ENCODE results near the gene LRRFIP1.
A peak's percentile ranks its signal among the peaks of the same experiment; 100 is the strongest.

Gene LRRFIP1

GRCh38 chr2:237657063-237657462 is 29.7 kb downstream of the LRRFIP1 start:
- Histone ChIP-seq H3K36me3 (ENCODE audit: control insufficient read depth in 4 of 4, insufficient read depth in 4 of 4, low read length in 3 of 4) (peaks cover 0 to 4% (median 2%) of the 10 kb centered on the region in 4 experiments), H3K27ac (ENCODE audit: insufficient read depth in 1 of 2, low read depth in 1 of 2, low read length in 2 of 2, poor library complexity in 1 of 2, severe bottlenecking in 2 of 2) (no peak overlapping the region), H3K9me3 (ENCODE audit: control extremely low read depth in 1 of 5, control insufficient read depth in 4 of 5, insufficient read depth in 2 of 5, low read depth in 1 of 5, low read length in 4 of 5) (peaks cover 0 to 10% (median 2%) of the 10 kb centered on the region in 5 experiments), H3K4me3 (ENCODE audit: control insufficient read depth in 1 of 7, extremely low read depth in 1 of 7, insufficient read depth in 4 of 7, low read depth in 2 of 7, low read length in 6 of 7) (no peak overlapping the region), H3K4me1 (ENCODE audit: control extremely low read depth in 1 of 4, control insufficient read depth in 4 of 4, insufficient read depth in 4 of 4, low read length in 3 of 4) (peaks cover 0 to 15% (median under 1%) of the 10 kb centered on the region in 4 experiments), H3K27me3 (replicated peaks in 2 of 5; ENCODE audit: control insufficient read depth in 4 of 5, insufficient read depth in 5 of 5, low read length in 4 of 5) (no peaks in the 10 kb centered on the region)
- ChIA-PET POLR2A (no interaction called here), CTCF (no interaction called here)
- 100% methylated on average over 5 of the region's 5 CpGs for WGBS (ENCODE audit: insufficient coverage)
- DNase-seq: no peak

GRCh38 chr2:237660381-237660900 is 33.1 kb downstream of the LRRFIP1 start:
- ChIA-PET CTCF (interaction anchor here (1.3 to 1.7 kb wide), 4 partner anchors 13 to 77 kb away, joined by 3 to 5 read pairs (median 4); no protein-coding TSS in a partner anchor), POLR2A (interaction anchor here (0.8 to 1.2 kb wide), 2 partner anchors 13 to 58 kb away, joined by 3 to 4 read pairs; no protein-coding TSS in a partner anchor)
- H3K4me1 ChIP-seq (ENCODE audit: control extremely low read depth in 1 of 4, control insufficient read depth in 4 of 4, insufficient read depth in 4 of 4, low read length in 3 of 4): peaks cover 0 to 26% (median 14%) of the 10 kb centered on the region in 4 experiments
- H3K9me3 ChIP-seq (ENCODE audit: control extremely low read depth in 1 of 5, control insufficient read depth in 4 of 5, insufficient read depth in 2 of 5, low read depth in 1 of 5, low read length in 4 of 5): peaks cover 0 to 6% (median 0%) of the 10 kb centered on the region in 5 experiments
- H3K4me3 ChIP-seq (ENCODE audit: control insufficient read depth in 1 of 7, extremely low read depth in 1 of 7, insufficient read depth in 4 of 7, low read depth in 2 of 7, low read length in 6 of 7): no peak overlapping the region
- DNase-seq: no peak
- no peaks in the 10 kb centered on the region for H3K27me3 ChIP-seq (replicated peaks in 2 of 5; ENCODE audit: control insufficient read depth in 4 of 5, insufficient read depth in 5 of 5, low read length in 4 of 5)
- H3K27ac ChIP-seq (ENCODE audit: insufficient read depth in 1 of 2, low read depth in 1 of 2, low read length in 2 of 2, poor library complexity in 1 of 2, severe bottlenecking in 2 of 2): no peak overlapping the region
- 98% methylated on average over 3 of the region's 5 CpGs for WGBS (ENCODE audit: insufficient coverage)
- H3K36me3 ChIP-seq (ENCODE audit: control insufficient read depth in 4 of 4, insufficient read depth in 4 of 4, low read length in 3 of 4): no peaks in the 10 kb centered on the region

- DNase-seq: no peak
- CTCF ChIA-PET: interaction anchor here (1.3 to 1.7 kb wide), 2 partner anchors 13 to 48 kb away, joined by 4 to 5 read pairs; no protein-coding TSS in a partner anchor
- Histone ChIP-seq H3K27ac (ENCODE audit: insufficient read depth in 1 of 2, low read depth in 1 of 2, low read length in 2 of 2, poor library complexity in 1 of 2, severe bottlenecking in 2 of 2) (no peak overlapping the region), H3K27me3 (replicated peaks in 2 of 5; ENCODE audit: control insufficient read depth in 4 of 5, insufficient read depth in 5 of 5, low read length in 4 of 5) (peaks cover 0 to 2% (median 0%) of the 10 kb centered on the region in 5 experiments), H3K4me3 (ENCODE audit: control insufficient read depth in 1 of 7, extremely low read depth in 1 of 7, insufficient read depth in 4 of 7, low read depth in 2 of 7, low read length in 6 of 7) (no peak overlapping the region), H3K36me3 (ENCODE audit: control insufficient read depth in 4 of 4, insufficient read depth in 4 of 4, low read length in 3 of 4) (no peaks in the 10 kb centered on the region), H3K4me1 (ENCODE audit: control extremely low read depth in 1 of 4, control insufficient read depth in 4 of 4, insufficient read depth in 4 of 4, low read length in 3 of 4) (peaks cover 0 to 24% (median 14%) of the 10 kb centered on the region in 4 experiments), H3K9me3 (ENCODE audit: control extremely low read depth in 1 of 5, control insufficient read depth in 4 of 5, insufficient read depth in 2 of 5, low read depth in 1 of 5, low read length in 4 of 5) (peaks cover 0 to 6% (median 0%) of the 10 kb centered on the region in 5 experiments)
- 85% methylated on average over 6 of the region's 6 CpGs for WGBS (ENCODE audit: insufficient coverage)
- POLR2A ChIA-PET: interaction anchor here (0.6 to 0.8 kb wide), 2 partner anchors 57 to 71 kb away, joined by 3 read pairs; no protein-coding TSS in a partner anchor
Observed at GRCh38 chr2:237661270-237661669, 33.9 kb downstream of the LRRFIP1 start.

GRCh38 chr2:237661799-237662328 is 34.5 kb downstream of the LRRFIP1 start:
- Histone ChIP-seq H3K36me3 (ENCODE audit: control insufficient read depth in 4 of 4, insufficient read depth in 4 of 4, low read length in 3 of 4) (no peaks in the 10 kb centered on the region), H3K4me1 (ENCODE audit: control extremely low read depth in 1 of 4, control insufficient read depth in 4 of 4, insufficient read depth in 4 of 4, low read length in 3 of 4) (peaks cover 0 to 24% (median 14%) of the 10 kb centered on the region in 4 experiments), H3K4me3 (ENCODE audit: control insufficient read depth in 1 of 7, extremely low read depth in 1 of 7, insufficient read depth in 4 of 7, low read depth in 2 of 7, low read length in 6 of 7) (no peak overlapping the region), H3K27ac (ENCODE audit: insufficient read depth in 1 of 2, low read depth in 1 of 2, low read length in 2 of 2, poor library complexity in 1 of 2, severe bottlenecking in 2 of 2) (no peak overlapping the region), H3K27me3 (replicated peaks in 2 of 5; ENCODE audit: control insufficient read depth in 4 of 5, insufficient read depth in 5 of 5, low read length in 4 of 5) (peaks cover 0 to 2% (median 0%) of the 10 kb centered on the region in 5 experiments), H3K9me3 (ENCODE audit: control extremely low read depth in 1 of 5, control insufficient read depth in 4 of 5, insufficient read depth in 2 of 5, low read depth in 1 of 5, low read length in 4 of 5) (peaks cover 0 to 5% (median 0%) of the 10 kb centered on the region in 5 experiments)
- CTCF ChIA-PET: interaction anchor here (1.3 to 4.8 kb wide), 5 partner anchors 11 to 149 kb away, joined by 3 to 29 read pairs (median 9); no protein-coding TSS in a partner anchor
- WGBS (ENCODE audit: insufficient coverage): 94% methylated on average over 11 of the region's 11 CpGs
- no peak for DNase-seq
- POLR2A ChIA-PET: interaction anchor here (0.6 to 1.3 kb wide), 2 partner anchors 11 to 72 kb away, joined by 3 to 6 read pairs; no protein-coding TSS in a partner anchor

- ChIA-PET CTCF (interaction anchor here (0.9 to 4.8 kb wide), 8 partner anchors 10 to 150 kb away, joined by 3 to 29 read pairs (median 4); no protein-coding TSS in a partner anchor), POLR2A (interaction anchor here (1.3 kb wide), 1 partner anchor 10 kb away, joined by 6 read pairs; no protein-coding TSS in a partner anchor)
- 6% methylated on average over 13 of the region's 13 CpGs for WGBS (ENCODE audit: insufficient coverage)
- peak overlapping the region in 3 of 7 experiments; percentile 39 to 66 (median 40) for H3K4me3 ChIP-seq (ENCODE audit: control insufficient read depth in 1 of 7, extremely low read depth in 1 of 7, insufficient read depth in 4 of 7, low read depth in 2 of 7, low read length in 6 of 7)
- H3K36me3 ChIP-seq (ENCODE audit: control insufficient read depth in 4 of 4, insufficient read depth in 4 of 4, low read length in 3 of 4): no peaks in the 10 kb centered on the region
- peaks cover 0 to 2% (median 0%) of the 10 kb centered on the region in 5 experiments for H3K27me3 ChIP-seq (replicated peaks in 2 of 5; ENCODE audit: control insufficient read depth in 4 of 5, insufficient read depth in 5 of 5, low read length in 4 of 5)
- H3K9me3 ChIP-seq (ENCODE audit: control extremely low read depth in 1 of 5, control insufficient read depth in 4 of 5, insufficient read depth in 2 of 5, low read depth in 1 of 5, low read length in 4 of 5): no peaks in the 10 kb centered on the region
- no peak overlapping the region for H3K27ac ChIP-seq (ENCODE audit: insufficient read depth in 1 of 2, low read depth in 1 of 2, low read length in 2 of 2, poor library complexity in 1 of 2, severe bottlenecking in 2 of 2)
- peak; percentile 89 to 97 (median 97) for DNase-seq
- peaks cover 0 to 24% (median 14%) of the 10 kb centered on the region in 4 experiments for H3K4me1 ChIP-seq (ENCODE audit: control extremely low read depth in 1 of 4, control insufficient read depth in 4 of 4, insufficient read depth in 4 of 4, low read length in 3 of 4)
Observed at GRCh38 chr2:237662671-237663093, 35.3 kb downstream of the LRRFIP1 start.

- Histone ChIP-seq H3K27me3 (replicated peaks in 2 of 5; ENCODE audit: control insufficient read depth in 4 of 5, insufficient read depth in 5 of 5, low read length in 4 of 5) (peaks cover 0 to 2% (median 0%) of the 10 kb centered on the region in 5 experiments), H3K9me3 (ENCODE audit: control extremely low read depth in 1 of 5, control insufficient read depth in 4 of 5, insufficient read depth in 2 of 5, low read depth in 1 of 5, low read length in 4 of 5) (no peaks in the 10 kb centered on the region), H3K27ac (ENCODE audit: insufficient read depth in 1 of 2, low read depth in 1 of 2, low read length in 2 of 2, poor library complexity in 1 of 2, severe bottlenecking in 2 of 2) (no peak overlapping the region), H3K4me3 (ENCODE audit: control insufficient read depth in 1 of 7, extremely low read depth in 1 of 7, insufficient read depth in 4 of 7, low read depth in 2 of 7, low read length in 6 of 7) (no peak overlapping the region), H3K36me3 (ENCODE audit: control insufficient read depth in 4 of 4, insufficient read depth in 4 of 4, low read length in 3 of 4) (no peaks in the 10 kb centered on the region), H3K4me1 (ENCODE audit: control extremely low read depth in 1 of 4, control insufficient read depth in 4 of 4, insufficient read depth in 4 of 4, low read length in 3 of 4) (peaks cover 0 to 24% (median 14%) of the 10 kb centered on the region in 4 experiments)
- WGBS (ENCODE audit: insufficient coverage): 99% methylated on average over 11 of the region's 12 CpGs
- CTCF ChIA-PET: interaction anchor here (0.6 to 4.8 kb wide), 10 partner anchors 9 to 151 kb away, joined by 3 to 29 read pairs (median 4); no protein-coding TSS in a partner anchor
- POLR2A ChIA-PET: interaction anchor here (1.3 kb wide), 1 partner anchor 9 kb away, joined by 6 read pairs; no protein-coding TSS in a partner anchor
- no peak for DNase-seq
Observed at GRCh38 chr2:237663517-237664110, 36.2 kb downstream of the LRRFIP1 start.

Measured in common myeloid progenitor, CD34-positive (primary cell).